Keratinocyte (primary cell): Measurements from ENCODE around the gene CAPZA1.

Experiments used
- CTCF ChIP-seq, 3 experiments: IDR thresholded peaks in 1 of 3; conservative IDR thresholded peaks in 1 of 3; optimal IDR thresholded peaks in 1 of 3; 2 replicates in 2 of 3; 3 replicates in 1 of 3; pipeline versions ENCODE3 to v1.5.1; 2011; ENCODE audit warnings: low read length in 3 of 3, mild to moderate bottlenecking in 3 of 3, moderate library complexity in 2 of 3, control low read depth in 1 of 3, inconsistent platforms in 1 of 3; ENCODE audit not compliant: insufficient read depth in 2 of 3; ENCODE audit errors: extremely low read depth in 1 of 3
- EZH2 ChIP-seq: IDR thresholded peaks from one replicate; pipeline ENCODE4 v1.6.1; 2012; ENCODE audit warnings: inconsistent platforms, mild to moderate bottlenecking, low read length, moderate library complexity

- TF ChIP-seq CTCF (optimal IDR thresholded peaks at IDR 0.05 in 1 of 3, IDR thresholded peaks at IDR 0.05 in 1 of 3, conservative IDR thresholded peaks at IDR 0.05 in 1 of 3; ENCODE audit: extremely low read depth in 1 of 3, insufficient read depth in 2 of 3, low read length in 3 of 3) (no peak), EZH2 (no peak)
Measured at GRCh38 chr1:112674986-112675727, 55.5 kb downstream of the CAPZA1 start.
